HEK293 (cell line): Measurements from ENCODE around the gene SAMD11.

ENCODE experiments used
- CTCF ChIA-PET: fragments of 350-600 bp; formaldehyde crosslinking; extraction: SDS; loops from one replicate; lab custom pipeline; 2021; ENCODE audit warnings: antibody characterized with exemption; lab: Yijun Ruan, JAX
- POLR2A ChIA-PET: fragments of 300-600 bp; formaldehyde crosslinking; extraction: SDS; loops from one replicate; lab custom pipeline; 2020; ENCODE audit warnings: antibody characterized with exemption, inconsistent platforms; lab: Yijun Ruan, JAX
- H3K27ac ChIP-seq: fragments of 200-500 bp; sonication (Bioruptor generic); 2 replicates; pipeline ENCODE4 v1.5.1; 2014; ENCODE audit warnings: low read depth, low read length, control low read depth, inconsistent platforms; ENCODE audit errors: extremely low read depth
- H3K36me3 ChIP-seq, 2 experiments: fragments of 200-500 bp in 1 of 2; sonication (Bioruptor generic) in 1 of 2; 1 replicate in 1 of 2; 2 replicates in 1 of 2; pipeline ENCODE4 v1.5.1; 2014 to 2017; ENCODE audit warnings: inconsistent platforms in 2 of 2, low read length in 2 of 2; ENCODE audit not compliant: control insufficient read depth in 2 of 2, insufficient read depth in 1 of 2
- H3K4me1 ChIP-seq: fragments of 200-500 bp; sonication (Bioruptor generic); 2 replicates; pipeline ENCODE4 v1.5.1; 2014; ENCODE audit warnings: mild to moderate bottlenecking, low read length, inconsistent platforms; ENCODE audit not compliant: control insufficient read depth, insufficient read depth
- H3K4me3 ChIP-seq: 2 replicates; pipeline ENCODE4 v1.5.1; 2011; ENCODE audit warnings: low read depth, mild to moderate bottlenecking, control low read depth, low read length, moderate library complexity
- H3K9me3 ChIP-seq: fragments of 200-500 bp; sonication (Bioruptor generic); 2 replicates; pipeline ENCODE4 v1.5.1; 2014; ENCODE audit warnings: low read depth, low read length, inconsistent platforms; ENCODE audit not compliant: control insufficient read depth, insufficient read depth
- GLIS1 ChIP-seq: fragments of 450-650 bp; formaldehyde crosslinking; IDR thresholded peaks from 2 replicates; pipeline ENCODE4 v1.5.1; 2016; ENCODE audit warnings: missing biosample characterization, missing genetic modification characterization
- GLIS2 ChIP-seq: fragments of 450-650 bp; formaldehyde crosslinking; IDR thresholded peaks from 2 replicates; pipeline ENCODE4 v1.5.1; 2016; ENCODE audit warnings: missing biosample characterization, missing genetic modification characterization
- HIC1 ChIP-seq: fragments of 450-650 bp; formaldehyde crosslinking; IDR thresholded peaks from 2 replicates; pipeline ENCODE4 v1.5.1; 2016; ENCODE audit warnings: missing biosample characterization, missing genetic modification characterization
- KLF1 ChIP-seq: fragments of 450-650 bp; formaldehyde crosslinking; IDR thresholded peaks from 2 replicates; pipeline ENCODE4 v1.5.1; 2016; ENCODE audit warnings: missing biosample characterization, missing genetic modification characterization
- KLF17 ChIP-seq: fragments of 450-650 bp; formaldehyde crosslinking; IDR thresholded peaks from 2 replicates; pipeline ENCODE4 v1.5.1; 2016; ENCODE audit warnings: missing biosample characterization, missing genetic modification characterization
- PATZ1 ChIP-seq: fragments of 450-650 bp; formaldehyde crosslinking; IDR thresholded peaks from 2 replicates; pipeline ENCODE4 v1.5.1; 2016; ENCODE audit warnings: missing biosample characterization, missing genetic modification characterization
- PRDM1 ChIP-seq: fragments of 450-650 bp; formaldehyde crosslinking; IDR thresholded peaks from 2 replicates; pipeline ENCODE4; 2016; ENCODE audit warnings: missing biosample characterization, missing genetic modification characterization
- PRDM10 ChIP-seq: fragments of 450-650 bp; formaldehyde crosslinking; IDR thresholded peaks from 2 replicates; pipeline ENCODE4 v1.5.1; 2016; ENCODE audit warnings: missing biosample characterization, missing genetic modification characterization
- SP3 ChIP-seq: fragments of 450-650 bp; formaldehyde crosslinking; IDR thresholded peaks from 2 replicates; pipeline ENCODE4 v1.5.1; 2016; ENCODE audit warnings: missing biosample characterization, missing genetic modification characterization
- SP7 ChIP-seq: fragments of 450-650 bp; formaldehyde crosslinking; IDR thresholded peaks from 2 replicates; pipeline ENCODE4 v1.5.1; 2016; ENCODE audit warnings: missing biosample characterization, missing genetic modification characterization
- ZBTB20 ChIP-seq: fragments of 450-650 bp; formaldehyde crosslinking; IDR thresholded peaks from 2 replicates; pipeline ENCODE4 v1.5.1; 2016; ENCODE audit warnings: missing biosample characterization, missing genetic modification characterization
- ZFP3 ChIP-seq: fragments of 450-650 bp; formaldehyde crosslinking; IDR thresholded peaks from 2 replicates; pipeline ENCODE4 v1.5.1; 2016; ENCODE audit warnings: low read depth, missing biosample characterization, missing genetic modification characterization
- ZFP37 ChIP-seq: fragments of 450-650 bp; formaldehyde crosslinking; IDR thresholded peaks from 2 replicates; pipeline ENCODE4 v1.5.1; 2016; ENCODE audit warnings: missing biosample characterization, missing genetic modification characterization
- ZIC2 ChIP-seq: fragments of 450-650 bp; formaldehyde crosslinking; IDR thresholded peaks from 2 replicates; pipeline ENCODE4 v1.5.1; 2016; ENCODE audit warnings: missing biosample characterization, missing genetic modification characterization
- ZNF132 ChIP-seq: fragments of 450-650 bp; formaldehyde crosslinking; IDR thresholded peaks from 2 replicates; pipeline ENCODE4 v1.5.1; 2017; ENCODE audit warnings: missing biosample characterization, missing genetic modification characterization, borderline replicate concordance
- ZNF239 ChIP-seq: fragments of 450-650 bp; formaldehyde crosslinking; IDR thresholded peaks from 2 replicates; pipeline ENCODE4 v1.5.1; 2016; ENCODE audit warnings: missing biosample characterization, missing genetic modification characterization
- ZNF324 ChIP-seq: fragments of 450-650 bp; formaldehyde crosslinking; IDR thresholded peaks from 2 replicates; pipeline ENCODE4 v1.5.1; 2016; ENCODE audit warnings: missing biosample characterization, missing genetic modification characterization
- ZNF335 ChIP-seq: fragments of 450-650 bp; formaldehyde crosslinking; conservative IDR thresholded peaks from 2 replicates; pipeline ENCODE4 v1.5.1; 2016; ENCODE audit warnings: missing biosample characterization, missing genetic modification characterization
- ZNF341 ChIP-seq: fragments of 450-650 bp; formaldehyde crosslinking; IDR thresholded peaks from 2 replicates; pipeline ENCODE4; 2016; ENCODE audit warnings: low read depth, missing biosample characterization, missing genetic modification characterization
- ZNF404 ChIP-seq: fragments of 450-650 bp; formaldehyde crosslinking; IDR thresholded peaks from 2 replicates; pipeline ENCODE4 v1.5.1; 2017; ENCODE audit warnings: missing biosample characterization, missing genetic modification characterization
- ZNF501 ChIP-seq: fragments of 450-650 bp; formaldehyde crosslinking; IDR thresholded peaks from 2 replicates; pipeline ENCODE4 v1.5.1; 2016; ENCODE audit warnings: missing biosample characterization, missing genetic modification characterization
- ZNF530 ChIP-seq: fragments of 450-650 bp; formaldehyde crosslinking; IDR thresholded peaks from 2 replicates; pipeline ENCODE4 v1.5.1; 2016; ENCODE audit warnings: low read depth, missing biosample characterization, missing genetic modification characterization
- ZNF600 ChIP-seq: fragments of 450-650 bp; formaldehyde crosslinking; IDR thresholded peaks from 2 replicates; pipeline ENCODE4 v1.5.1; 2016; ENCODE audit warnings: missing biosample characterization, missing genetic modification characterization
- ZNF629 ChIP-seq: fragments of 450-650 bp; formaldehyde crosslinking; IDR thresholded peaks from 2 replicates; pipeline ENCODE4 v1.5.1; 2017; ENCODE audit warnings: missing biosample characterization, missing genetic modification characterization
- ZNF76 ChIP-seq: fragments of 450-650 bp; formaldehyde crosslinking; IDR thresholded peaks from 2 replicates; pipeline ENCODE4; 2016; ENCODE audit warnings: low read depth, missing biosample characterization, missing genetic modification characterization, borderline replicate concordance
- ZXDB ChIP-seq: fragments of 450-650 bp; formaldehyde crosslinking; IDR thresholded peaks from 2 replicates; pipeline ENCODE4 v1.5.1; 2016; ENCODE audit warnings: missing biosample characterization, missing genetic modification characterization
- TF ChIP-seq, protein P1 (sequence below): fragments of 450-650 bp; formaldehyde crosslinking; IDR thresholded peaks from 2 replicates; pipeline ENCODE4 v1.5.1; 2017; ENCODE audit warnings: missing biosample characterization, missing genetic modification characterization

Gene SAMD11

GRCh38 chr1:966704-967300, 43.1 kb downstream of the SAMD11 start:
- Histone ChIP-seq H3K9me3 (no peaks in the 10 kb centered on the region), H3K4me3 (peak overlapping the region; percentile 51), H3K4me1 (peaks cover 5% of the 10 kb centered on the region), H3K36me3 (peaks cover 0 to 33% of the 10 kb centered on the region in 2 experiments; a peak in 1 of 3 replicates), H3K27ac (peak overlapping the region; percentile 75)
- POLR2A ChIA-PET, result interaction anchor here (0.6 to 1.5 kb wide), 12 partner anchors 8 to 189 kb away, joined by 3 to 28 read pairs (median 3); partner anchors contain the start of genes AGRN, HES4 and NOC2L
- CTCF ChIA-PET, result interaction anchor here (0.5 to 1.5 kb wide), 4 partner anchors 18 to 1228 kb away, joined by 3 to 4 read pairs (median 4); no protein-coding TSS in a partner anchor
- TF ChIP-seq ZNF335 (tag by site-specific recombination), result peak; percentile 58; the same call in 1 of the 2 replicates
- TF ChIP-seq PATZ1 (tag by site-specific recombination), result peak; percentile 81
- TF ChIP-seq ZNF324 (tag by site-specific recombination), result 0 out of 2 replicates have a peak, but pooled peaks have one; percentile 35
- 0 out of 2 replicates have a peak, but pooled peaks have one; percentile 19 for TF ChIP-seq ZNF501 (tag by site-specific recombination)
- TF ChIP-seq PRDM10 (tag by site-specific recombination), result no peak
- no peak for TF ChIP-seq ZNF132 (tag by site-specific recombination)
- peak; percentile 70; the same call in 1 of the 2 replicates for TF ChIP-seq ZNF341 (tag by site-specific recombination)
- peak; percentile 52; the same call in 1 of the 2 replicates for TF ChIP-seq GLIS1
- TF ChIP-seq ZFP3 (tag by site-specific recombination), result no peak
- peak; percentile 72 for TF ChIP-seq GLIS2 (tag by site-specific recombination)
- peak; percentile 18; the same call in 1 of the 2 replicates for TF ChIP-seq ZNF629
- TF ChIP-seq ZNF404 (tag by site-specific recombination), result no peak
- TF ChIP-seq SP7 (tag by site-specific recombination), result peak; percentile 64
- TF ChIP-seq, protein P1, sequence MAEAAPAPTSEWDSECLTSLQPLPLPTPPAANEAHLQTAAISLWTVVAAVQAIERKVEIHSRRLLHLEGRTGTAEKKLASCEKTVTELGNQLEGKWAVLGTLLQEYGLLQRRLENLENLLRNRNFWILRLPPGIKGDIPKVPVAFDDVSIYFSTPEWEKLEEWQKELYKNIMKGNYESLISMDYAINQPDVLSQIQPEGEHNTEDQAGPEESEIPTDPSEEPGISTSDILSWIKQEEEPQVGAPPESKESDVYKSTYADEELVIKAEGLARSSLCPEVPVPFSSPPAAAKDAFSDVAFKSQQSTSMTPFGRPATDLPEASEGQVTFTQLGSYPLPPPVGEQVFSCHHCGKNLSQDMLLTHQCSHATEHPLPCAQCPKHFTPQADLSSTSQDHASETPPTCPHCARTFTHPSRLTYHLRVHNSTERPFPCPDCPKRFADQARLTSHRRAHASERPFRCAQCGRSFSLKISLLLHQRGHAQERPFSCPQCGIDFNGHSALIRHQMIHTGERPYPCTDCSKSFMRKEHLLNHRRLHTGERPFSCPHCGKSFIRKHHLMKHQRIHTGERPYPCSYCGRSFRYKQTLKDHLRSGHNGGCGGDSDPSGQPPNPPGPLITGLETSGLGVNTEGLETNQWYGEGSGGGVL, result no peak
- TF ChIP-seq ZNF530, result no peak
- TF ChIP-seq ZNF600 (tag by site-specific recombination), result peak; percentile 88
- no peak for TF ChIP-seq KLF17 (tag by site-specific recombination)
- TF ChIP-seq ZXDB (tag by site-specific recombination), result peak; percentile 30; the same call in 1 of the 2 replicates
- TF ChIP-seq KLF1, result 0 out of 2 replicates have a peak, but pooled peaks have one; percentile 71
- peak; percentile 71; the same call in 1 of the 2 replicates for TF ChIP-seq ZBTB20
- 0 out of 2 replicates have a peak, but pooled peaks have one; percentile 56 for TF ChIP-seq ZFP37 (tag by site-specific recombination)
- TF ChIP-seq HIC1 (tag by site-specific recombination), result 0 out of 2 replicates have a peak, but pooled peaks have one; percentile 10
- TF ChIP-seq PRDM1 (tag by site-specific recombination), result peak; percentile 72
- peak; percentile 53; the same call in 1 of the 2 replicates for TF ChIP-seq ZNF76 (tag by site-specific recombination)
- TF ChIP-seq ZNF239, result no peak
- peak; percentile 22; the same call in 1 of the 2 replicates for TF ChIP-seq SP3 (tag by site-specific recombination)
- peak; percentile 49; the same call in 1 of the 2 replicates for TF ChIP-seq ZIC2 (tag by site-specific recombination)
